HCT116 (cell line): ENCODE data around the gene CLPX. TPM values are rescaled to one million over a fixed set of nuclear protein-coding genes. Genes with fewer than 3 reads are reported as not detected.

Experiments used
- ATAC-seq: fragments of 200-7000 bp; cut with Tn5 transposase; 2 replicates; pipeline ENCODE4 v1.9.1; 2020; ENCODE audit warnings: mild to moderate bottlenecking, moderate library complexity
- BruUV-seq: library from RNA; stranded (reverse); fragments of 400-500 nt; replicated peaks from 2 replicates; lab custom pipeline; 2021; lab: Mats Ljungman, UMichigan
- CTCF ChIA-PET: fragments of 300-600 bp; sonication (Branson Sonifier 250); formaldehyde crosslinking; loops from one replicate; lab custom pipeline; 2021; ENCODE audit warnings: antibody characterized with exemption; lab: Charles Lee
- POLR2A ChIA-PET: fragments of 300-600, 350-600 bp; sonication (Branson Sonifier 250); formaldehyde crosslinking; loops from one replicate; lab custom pipeline; 2021; ENCODE audit warnings: antibody characterized with exemption; lab: Charles Lee
- RAD21 ChIA-PET, 2 experiments: fragments of 300-600 bp; sonication (Branson Sonifier 250); formaldehyde crosslinking; loops; one replicate each; lab custom pipeline; 2023; ENCODE audit warnings: low total read pairs in 2 of 2; ENCODE audit not compliant: uncharacterized antibody in 2 of 2, unreplicated experiment in 2 of 2, low non-redundant PET in 1 of 2; lab: Charles Lee
- DNase-seq: peaks from one replicate; pipeline ENCODE4 v3.0.0-alpha.2; 2010; ENCODE audit warnings: low read depth, low spot score
- H2AFZ ChIP-seq: fragments of 200-600 bp; shearing (Covaris generic), sonication (generic); 2 replicates; pipeline ENCODE4 v1.6.1; 2017; ENCODE audit warnings: low read depth, mixed run types, mixed read lengths, antibody characterized with exemption, low read length; ENCODE audit not compliant: poor library complexity, severe bottlenecking
- H3K27ac ChIP-seq: 2 replicates; pipeline ENCODE4 v1.5.1; 2012; ENCODE audit warnings: low read depth, low read length
- H3K27me3 ChIP-seq: fragments of 200-600 bp; sonication (generic); 2 replicates; pipeline ENCODE4 v1.6.1; 2016; ENCODE audit warnings: mixed run types, low read length, mixed read lengths; ENCODE audit not compliant: insufficient read depth
- H3K36me3 ChIP-seq, 2 experiments: fragments of 200-500 bp in 1 of 2; fragments of 200-600 bp in 1 of 2; sonication (Bioruptor generic) in 1 of 2; sonication (generic) in 1 of 2; 2 replicates each; pipeline versions ENCODE4 v1.5.1 to v1.6.1; 2014 to 2016; ENCODE audit warnings: low read length in 2 of 2, inconsistent platforms in 1 of 2, mixed read lengths in 1 of 2, mixed run types in 1 of 2; ENCODE audit not compliant: insufficient read depth in 2 of 2, control insufficient read depth in 1 of 2
- H3K4me1 ChIP-seq, 2 experiments: fragments of 200-600 bp in 1 of 2; sonication (generic) in 1 of 2; 2 replicates each; pipeline versions ENCODE4 v1.5.1 to v1.6.1; 2012 to 2017; ENCODE audit warnings: low read length in 2 of 2, inconsistent platforms in 1 of 2, mild to moderate bottlenecking in 1 of 2, mixed read lengths in 1 of 2, mixed run types in 1 of 2, moderate library complexity in 1 of 2; ENCODE audit not compliant: insufficient read depth in 2 of 2, control insufficient read depth in 1 of 2
- H3K4me2 ChIP-seq: fragments of 200-600 bp; sonication (generic); 2 replicates; pipeline ENCODE4 v1.6.1; 2017; ENCODE audit warnings: mixed run types, low read length, mixed read lengths
- H3K4me3 ChIP-seq, 2 experiments: fragments of 200-600 bp in 1 of 2; sonication (generic) in 1 of 2; replicated peaks in 1 of 2; 2 replicates each; pipeline ENCODE4 v1.5.1; 2011 to 2016; ENCODE audit warnings: low read length in 2 of 2, control low read depth in 1 of 2, low read depth in 1 of 2, mild to moderate bottlenecking in 1 of 2, mixed read lengths in 1 of 2, mixed run types in 1 of 2
- H3K79me2 ChIP-seq: fragments of 200-600 bp; sonication (generic); 2 replicates; pipeline ENCODE4 v1.6.1; 2017; ENCODE audit warnings: mild to moderate bottlenecking, mixed run types, low read length, moderate library complexity, mixed read lengths; ENCODE audit not compliant: insufficient read depth
- H3K9ac ChIP-seq: fragments of 200-600 bp; sonication (generic); 2 replicates; pipeline ENCODE4 v1.6.1; 2016; ENCODE audit warnings: low read length, mixed read lengths
- H3K9me2 ChIP-seq: fragments of 200-600 bp; sonication (generic), shearing (Covaris generic); 2 replicates; pipeline ENCODE4 v1.6.1; 2017; ENCODE audit warnings: mixed run types, mild to moderate bottlenecking, moderate library complexity; ENCODE audit not compliant: insufficient read depth
- H3K9me3 ChIP-seq, 2 experiments: fragments of 200-500 bp in 1 of 2; fragments of 200-600 bp in 1 of 2; sonication (Bioruptor generic) in 1 of 2; sonication (generic) in 1 of 2; 2 replicates each; pipeline ENCODE4 v1.6.1; 2014 to 2017; ENCODE audit warnings: low read length in 2 of 2, mixed read lengths in 2 of 2, inconsistent platforms in 1 of 2, low read depth in 1 of 2, mild to moderate bottlenecking in 1 of 2, mixed run types in 1 of 2, moderate library complexity in 1 of 2; ENCODE audit not compliant: control insufficient read depth in 1 of 2, insufficient read depth in 1 of 2
- H4K20me1 ChIP-seq: fragments of 200-600 bp; sonication (generic), shearing (Covaris generic); 2 replicates; pipeline ENCODE4 v1.6.1; 2017; ENCODE audit warnings: mixed run types, mild to moderate bottlenecking, moderate library complexity; ENCODE audit not compliant: insufficient read depth
- ATF3 ChIP-seq: IDR thresholded peaks from 2 replicates; pipeline ENCODE4 v1.6.1; 2012
- FOSL1 ChIP-seq: IDR thresholded peaks from 2 replicates; pipeline ENCODE4 v1.6.1; 2012; ENCODE audit warnings: low read depth
- SP1 ChIP-seq: IDR thresholded peaks from 2 replicates; pipeline ENCODE4 v1.6.1; 2012; ENCODE audit warnings: low read depth
- ZNF274 ChIP-seq: fragments of 200-500 bp; sonication (Bioruptor generic); IDR thresholded peaks from 2 replicates; pipeline ENCODE4 v1.6.1; 2014; ENCODE audit warnings: mild to moderate bottlenecking, low read depth, low read length, inconsistent platforms
- intact Hi-C: fragments of 100-400 bp; cut with micrococcal nuclease; formaldehyde crosslinking; loops from 2 replicates; pipeline ENCODE4 v1.10.0; 2022
- total RNA-seq: library from RNA; stranded (reverse); gene quantifications from one replicate; pipeline ENCODE4 v1.2.1, GENCODE V29; 2021; ENCODE audit not compliant: unreplicated experiment
- TF ChIP-seq, protein P1 (sequence below): IDR thresholded peaks from 2 replicates; pipeline ENCODE4 v1.6.1; 2011; ENCODE audit warnings: mild to moderate bottlenecking, low read length, moderate library complexity; ENCODE audit not compliant: insufficient replicate concordance; ENCODE audit errors: extremely low read depth

The CLPX gene
- total RNA-seq, 1 experiment from 2014 or later = 64.1 TPM

- Histone ChIP-seq H3K27me3 (no peaks in the 10 kb centered on the region), H3K79me2 (no peaks in the 10 kb centered on the region), H3K4me2 (no peak overlapping the region), H3K9me3 (no peaks in the 10 kb centered on the region), H2AFZ (no peak overlapping the region), H3K9me2 (no peaks in the 10 kb centered on the region), H3K36me3 (no peaks in the 10 kb centered on the region), H3K4me3 (no peak overlapping the region), H3K9ac (no peak overlapping the region), H4K20me1 (no peaks in the 10 kb centered on the region), H3K4me1 (no peaks in the 10 kb centered on the region), H3K27ac (no peak overlapping the region)
- ATAC-seq (no peak), DNase-seq (no peak)
- TF ChIP-seq FOSL1 = no peak
- no peak for TF ChIP-seq ZNF274
- TF ChIP-seq ATF3 = no peak
- no TSS peak for BruUV-seq
- ChIA-PET POLR2A (interaction anchor here (0.8 kb wide), 1 partner anchor 53 kb away, joined by 3 read pairs; the partner anchor contains the start of gene PARP16), CTCF (no interaction called here), RAD21 (no interaction called here)
- intact Hi-C loops = no loop called here
Observed at GRCh38 chr15:65233696-65234095, 48.6 kb upstream of the CLPX start.

GRCh38 chr15:65232520-65232919 lies 47.4 kb upstream of the CLPX start:
- Histone ChIP-seq H3K4me2 (no peak overlapping the region), H3K27me3 (no peaks in the 10 kb centered on the region), H4K20me1 (no peaks in the 10 kb centered on the region), H2AFZ (no peak overlapping the region), H3K79me2 (no peaks in the 10 kb centered on the region), H3K4me1 (no peaks in the 10 kb centered on the region), H3K36me3 (no peaks in the 10 kb centered on the region), H3K9me3 (no peaks in the 10 kb centered on the region), H3K27ac (no peak overlapping the region), H3K9me2 (no peaks in the 10 kb centered on the region), H3K4me3 (no peak overlapping the region), H3K9ac (no peak overlapping the region)
- ChIA-PET RAD21 (no interaction called here), CTCF (no interaction called here), POLR2A (no interaction called here)
- intact Hi-C loops = no loop called here
- ATAC-seq = no peak
- no TSS peak for BruUV-seq
- TF ChIP-seq SP1 = no peak
- TF ChIP-seq, protein P1, sequence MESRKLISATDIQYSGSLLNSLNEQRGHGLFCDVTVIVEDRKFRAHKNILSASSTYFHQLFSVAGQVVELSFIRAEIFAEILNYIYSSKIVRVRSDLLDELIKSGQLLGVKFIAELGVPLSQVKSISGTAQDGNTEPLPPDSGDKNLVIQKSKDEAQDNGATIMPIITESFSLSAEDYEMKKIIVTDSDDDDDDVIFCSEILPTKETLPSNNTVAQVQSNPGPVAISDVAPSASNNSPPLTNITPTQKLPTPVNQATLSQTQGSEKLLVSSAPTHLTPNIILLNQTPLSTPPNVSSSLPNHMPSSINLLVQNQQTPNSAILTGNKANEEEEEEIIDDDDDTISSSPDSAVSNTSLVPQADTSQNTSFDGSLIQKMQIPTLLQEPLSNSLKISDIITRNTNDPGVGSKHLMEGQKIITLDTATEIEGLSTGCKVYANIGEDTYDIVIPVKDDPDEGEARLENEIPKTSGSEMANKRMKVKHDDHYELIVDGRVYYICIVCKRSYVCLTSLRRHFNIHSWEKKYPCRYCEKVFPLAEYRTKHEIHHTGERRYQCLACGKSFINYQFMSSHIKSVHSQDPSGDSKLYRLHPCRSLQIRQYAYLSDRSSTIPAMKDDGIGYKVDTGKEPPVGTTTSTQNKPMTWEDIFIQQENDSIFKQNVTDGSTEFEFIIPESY = no peak
- DNase-seq = no peak
